Measurements from ENCODE around the gene PTPN21.

DNA sequence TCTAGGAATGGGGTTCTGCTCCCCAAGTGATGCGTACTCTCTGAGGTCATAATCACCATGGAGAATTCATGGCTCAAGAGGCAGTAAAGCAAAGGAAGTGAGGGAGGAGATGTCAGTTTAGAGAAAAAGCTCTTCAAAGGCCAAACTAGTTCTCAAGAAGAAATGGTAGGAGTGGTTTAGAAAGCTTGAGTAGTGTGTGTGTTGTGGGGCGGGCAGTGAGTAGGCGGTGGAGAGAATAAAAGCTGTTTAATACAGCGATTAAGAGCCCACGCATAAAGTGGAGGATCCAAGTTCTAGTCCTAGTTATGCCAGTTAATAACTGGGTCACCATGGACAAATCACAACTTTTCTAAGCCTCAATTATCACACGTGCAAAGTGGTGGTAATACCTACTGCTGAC lies 55.6 kb downstream of the PTPN21 start:
- TF ChIP-seq, protein P1, sequence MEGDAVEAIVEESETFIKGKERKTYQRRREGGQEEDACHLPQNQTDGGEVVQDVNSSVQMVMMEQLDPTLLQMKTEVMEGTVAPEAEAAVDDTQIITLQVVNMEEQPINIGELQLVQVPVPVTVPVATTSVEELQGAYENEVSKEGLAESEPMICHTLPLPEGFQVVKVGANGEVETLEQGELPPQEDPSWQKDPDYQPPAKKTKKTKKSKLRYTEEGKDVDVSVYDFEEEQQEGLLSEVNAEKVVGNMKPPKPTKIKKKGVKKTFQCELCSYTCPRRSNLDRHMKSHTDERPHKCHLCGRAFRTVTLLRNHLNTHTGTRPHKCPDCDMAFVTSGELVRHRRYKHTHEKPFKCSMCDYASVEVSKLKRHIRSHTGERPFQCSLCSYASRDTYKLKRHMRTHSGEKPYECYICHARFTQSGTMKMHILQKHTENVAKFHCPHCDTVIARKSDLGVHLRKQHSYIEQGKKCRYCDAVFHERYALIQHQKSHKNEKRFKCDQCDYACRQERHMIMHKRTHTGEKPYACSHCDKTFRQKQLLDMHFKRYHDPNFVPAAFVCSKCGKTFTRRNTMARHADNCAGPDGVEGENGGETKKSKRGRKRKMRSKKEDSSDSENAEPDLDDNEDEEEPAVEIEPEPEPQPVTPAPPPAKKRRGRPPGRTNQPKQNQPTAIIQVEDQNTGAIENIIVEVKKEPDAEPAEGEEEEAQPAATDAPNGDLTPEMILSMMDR (IDR thresholded peaks at IDR 0.05 in 8 of 11, conservative IDR thresholded peaks at IDR 0.05 in 3 of 11), result no peak
- no peak for TF ChIP-seq POLR2A (IDR thresholded peaks at IDR 0.05)
